K562 (cell line): Measurements from ENCODE around the gene CHRNG. TPM values are rescaled to one million over a fixed set of nuclear protein-coding genes. Genes with fewer than 3 reads are reported as not detected.
A peak's percentile ranks its signal among the peaks of the same experiment; 100 is the strongest.

ENCODE experiments used
- BCOR ChIP-seq: fragments of 450-650 bp; IDR thresholded peaks from 2 replicates; pipeline ENCODE4 v1.6.1; 2016
- BRF1 ChIP-seq: IDR thresholded peaks from 3 replicates; pipeline ENCODE4 v1.6.1; 2011; ENCODE audit warnings: borderline replicate concordance, mild to moderate bottlenecking; ENCODE audit not compliant: insufficient read length; ENCODE audit errors: extremely low read depth
- CC2D1A ChIP-seq: fragments of 450-650 bp; IDR thresholded peaks from 2 replicates; pipeline ENCODE4 v1.6.1; 2017; ENCODE audit warnings: mild to moderate bottlenecking
- CREB5 ChIP-seq: fragments of 250-450 bp; sonication (Bioruptor Pico); IDR thresholded peaks from 2 replicates; pipeline ENCODE4 v1.5.0; 2020; ENCODE audit warnings: mild to moderate bottlenecking
- CREM ChIP-seq: IDR thresholded peaks from 2 replicates; pipeline ENCODE4 v1.6.1; 2014; ENCODE audit warnings: antibody characterized with exemption, low read depth
- DPF2 ChIP-seq: fragments of 450-650 bp; IDR thresholded peaks from 2 replicates; pipeline ENCODE4 v1.6.1; 2016
- ETS1 ChIP-seq: conservative IDR thresholded peaks from 2 replicates; pipeline ENCODE4 v1.6.1; 2011; ENCODE audit warnings: low read depth, mild to moderate bottlenecking, low read length; ENCODE audit not compliant: control insufficient read depth
- GATAD2B ChIP-seq: fragments of 450-650 bp; IDR thresholded peaks from 2 replicates; pipeline ENCODE4 v1.6.1; 2017; ENCODE audit warnings: mild to moderate bottlenecking, borderline replicate concordance
- HDAC1 ChIP-seq, 2 experiments: fragments of 450-650 bp; IDR thresholded peaks; 2 replicates each; pipeline ENCODE4 v1.6.1; 2016 to 2017; ENCODE audit warnings: inconsistent platforms in 1 of 2, mild to moderate bottlenecking in 1 of 2, moderate library complexity in 1 of 2
- HDAC8 ChIP-seq: fragments of 450-650 bp; IDR thresholded peaks from 2 replicates; pipeline ENCODE4 v1.6.1; 2016; ENCODE audit warnings: mild to moderate bottlenecking, missing genetic modification characterization, moderate library complexity, missing compliant biosample characterization
- HMGXB4 ChIP-seq: sonication (generic); formaldehyde crosslinking; IDR thresholded peaks from 2 replicates; pipeline ENCODE4 v1.8.1; 2023; ENCODE audit warnings: mild to moderate bottlenecking, missing genetic modification reagents
- HNRNPLL ChIP-seq: fragments of 200-400 bp; formaldehyde crosslinking; IDR thresholded peaks from 2 replicates; pipeline ENCODE4 v1.6.1; 2017; ENCODE audit warnings: low read length, low read depth, mild to moderate bottlenecking; ENCODE audit not compliant: poor library complexity, severe bottlenecking
- IFI16 ChIP-seq: fragments of 250-450 bp; sonication (Bioruptor Pico); IDR thresholded peaks from 2 replicates; pipeline ENCODE4 v2.1.2; 2022; ENCODE audit warnings: mild to moderate bottlenecking, inconsistent platforms
- KLF16 ChIP-seq: IDR thresholded peaks from 2 replicates; pipeline ENCODE4 v1.6.1; 2016; ENCODE audit warnings: antibody characterized with exemption
- POLR2G ChIP-seq: fragments of 200-400 bp; formaldehyde crosslinking; IDR thresholded peaks from 2 replicates; pipeline ENCODE4 v1.6.1; 2017; ENCODE audit warnings: low read depth, mild to moderate bottlenecking, antibody characterized with exemption, low read length, moderate library complexity
- RBBP5 ChIP-seq: fragments of 200-600 bp; sonication (generic); IDR thresholded peaks from 2 replicates; pipeline ENCODE4 v1.6.1; 2012; ENCODE audit warnings: borderline replicate concordance, mild to moderate bottlenecking, low read length, control low read depth, inconsistent platforms; ENCODE audit not compliant: insufficient read depth, poor library complexity, severe bottlenecking
- SREBF1 ChIP-seq: fragments of 150-350 bp; IDR thresholded peaks from 2 replicates; pipeline ENCODE4 v1.6.1; 2014; ENCODE audit warnings: antibody characterized with exemption, low read depth, low read length, borderline replicate concordance
- TAF9B ChIP-seq: fragments of 450-650 bp; IDR thresholded peaks from 2 replicates; pipeline ENCODE4 v1.6.1; 2018; ENCODE audit warnings: mild to moderate bottlenecking; ENCODE audit not compliant: partially characterized antibody
- TBP ChIP-seq: optimal IDR thresholded peaks from 2 replicates; pipeline ENCODE3; 2011; ENCODE audit warnings: low read depth, low read length, improper control_type of control experiment
- TRIM25 ChIP-seq: fragments of 450-650 bp; IDR thresholded peaks from 2 replicates; pipeline ENCODE4 v1.7.0; 2016; ENCODE audit warnings: borderline replicate concordance
- ZFP30 ChIP-seq: fragments of 250-450 bp; sonication (Bioruptor Pico); IDR thresholded peaks from 2 replicates; pipeline ENCODE4 v1.8.0; 2022; ENCODE audit warnings: moderate library complexity, mild to moderate bottlenecking, inconsistent platforms, borderline replicate concordance
- ZNF644 ChIP-seq: fragments of 200-800 bp; sonication (Bioruptor generic); IDR thresholded peaks from 2 replicates; pipeline ENCODE4 v1.6.1; 2016; ENCODE audit warnings: low read depth, missing genetic modification characterization, missing compliant biosample characterization
- polyA plus RNA-seq, 8 experiments: library from polyadenylated mRNA; depleted of rRNA in 4 of 8; stranded (reverse) in 5 of 8; unstranded in 3 of 8; fragments of >200 nt; fragmentation: Nextera tagmentation in 2 of 8; fragmentation: Illumina TruSeq in 1 of 8; extraction: Ambion mirVana in 2 of 8; extraction: Trizol in 1 of 8; gene quantifications; 2 replicates each; pipeline versions ENCODE4 v1.2.1 to v1.2.3, GENCODE V29; 2011 to 2014; ENCODE audit warnings: inconsistent platforms in 1 of 8, missing spikeins in 1 of 8
- total RNA-seq, 7 experiments: library from RNA; depleted of rRNA in 6 of 7; stranded (reverse); fragments of >200 nt in 6 of 7; fragmentation: Illumina TruSeq in 2 of 7; extraction: Trizol in 2 of 7; gene quantifications; 2 replicates each; pipeline versions ENCODE4 v1.2.1 to v1.2.3, GENCODE V29; 2011 to 2021; ENCODE audit warnings: low replicate concordance in 1 of 7

Gene CHRNG
- total and polyA plus RNA-seq, 9 of the 15 experiments (the other 6 are each of a cell fraction or from before 2014, with no cell fraction given) = not detected

GRCh38 chr2:232550354-232551249 is 11.1 kb downstream of the CHRNG start, which contains the start of the genes EIF4E2 and TIGD1 (continued):
- no peak for TF ChIP-seq ZNF644 (tag)
- TF ChIP-seq BCOR = peak; percentile 89
- TF ChIP-seq POLR2G = peak; percentile 94
- TF ChIP-seq HMGXB4 (CRISPR knock-in tag) = 0 out of 2 replicates have a peak, but pooled peaks have one; percentile 41
- TF ChIP-seq ETS1 = 0 out of 2 replicates have a peak, but pooled peaks have one; percentile 13
- peak; percentile 13; the same call in 1 of the 2 replicates for TF ChIP-seq KLF16
- TF ChIP-seq ZFP30 (CRISPR knock-in tag) = no peak
- no peak for TF ChIP-seq DPF2
- peak; percentile 27 for TF ChIP-seq HNRNPLL
- peak; percentile 78 for TF ChIP-seq TAF9B
- no peak for TF ChIP-seq HDAC8 (tag)
- TF ChIP-seq CREB5 (CRISPR knock-in tag) = no peak
- TF ChIP-seq CREM = peak; percentile 84
- TF ChIP-seq GATAD2B = peak; percentile 56
- TF ChIP-seq TBP = peak; percentile 83
- TF ChIP-seq SREBF1 = no peak
- TF ChIP-seq IFI16 (CRISPR knock-in tag) = no peak
- no peak for TF ChIP-seq BRF1
- peak; percentile 89 for TF ChIP-seq RBBP5
- no peak for TF ChIP-seq TRIM25
- 0 out of 4 replicates have a peak, but pooled peaks of 1 of the 2 experiments have one; percentile 31 for TF ChIP-seq HDAC1 (IDR thresholded peaks at IDR 0.05)
- TF ChIP-seq CC2D1A = peak; percentile 14; the same call in 1 of the 2 replicates
